Liver (tissue), 9 donors: ENCODE results near the gene PSAT1. TPM values are rescaled to one million over a fixed set of nuclear protein-coding genes. Genes with fewer than 3 reads are reported as not detected.

Experiments
- DNase-seq: peaks from one replicate; pipeline ENCODE4 v3.0.0-alpha.2; 2017; ENCODE audit warnings: low spot score
- H3K27ac ChIP-seq, 2 donors: one replicate each; pipeline ENCODE4 v1.7.0; 2013; ENCODE audit warnings: inconsistent platforms in 2 of 2, low read length in 2 of 2, control low read depth in 1 of 2, low read depth in 1 of 2, mild to moderate bottlenecking in 1 of 2
- H3K27me3 ChIP-seq, 4 donors: one replicate each; pipeline versions ENCODE4 v1.6.1 to v1.7.0; 2013; ENCODE audit warnings: low read length in 3 of 4, inconsistent platforms in 1 of 4, mild to moderate bottlenecking in 1 of 4, moderate library complexity in 1 of 4; ENCODE audit not compliant: control insufficient read depth in 4 of 4, insufficient read depth in 4 of 4
- H3K36me3 ChIP-seq, 4 donors: one replicate each; pipeline versions ENCODE4 v1.6.1 to v1.7.0; 2013; ENCODE audit warnings: low read length in 3 of 4, mild to moderate bottlenecking in 3 of 4, low read depth in 1 of 4, moderate library complexity in 1 of 4; ENCODE audit not compliant: control insufficient read depth in 4 of 4, insufficient read depth in 3 of 4
- H3K4me1 ChIP-seq, 4 donors: one replicate each; pipeline versions ENCODE4 v1.6.1 to v1.7.0; 2013; ENCODE audit warnings: low read length in 3 of 4, mild to moderate bottlenecking in 3 of 4, moderate library complexity in 1 of 4; ENCODE audit not compliant: control insufficient read depth in 4 of 4, insufficient read depth in 4 of 4
- H3K4me3 ChIP-seq, 3 donors: one replicate each; pipeline versions ENCODE4 v1.6.1 to v1.7.0; 2013; ENCODE audit warnings: low read length in 3 of 3, control low read depth in 1 of 3, low read depth in 1 of 3, mild to moderate bottlenecking in 1 of 3
- H3K9ac ChIP-seq, 2 donors: one replicate each; pipeline ENCODE4 v1.7.0; 2013; ENCODE audit warnings: low read length in 2 of 2, mild to moderate bottlenecking in 2 of 2, moderate library complexity in 2 of 2, control low read depth in 1 of 2, low read depth in 1 of 2
- H3K9me3 ChIP-seq, 4 donors: one replicate each; pipeline versions ENCODE4 v1.6.1 to v1.7.0; 2013; ENCODE audit warnings: low read length in 3 of 4; ENCODE audit not compliant: control insufficient read depth in 4 of 4
- EGR1 ChIP-seq, 2 donors: IDR thresholded peaks; 2 replicates each; pipeline ENCODE4 v1.6.1; 2016 to 2018; ENCODE audit warnings: antibody characterized with exemption in 2 of 2, low read depth in 2 of 2
- FOXA1 ChIP-seq: IDR thresholded peaks from 2 replicates; pipeline ENCODE4 v1.6.1; 2016; ENCODE audit warnings: antibody characterized with exemption
- FOXA2 ChIP-seq: IDR thresholded peaks from 2 replicates; pipeline ENCODE4 v1.6.1; 2016; ENCODE audit warnings: antibody characterized with exemption
- GABPA ChIP-seq, 2 donors: IDR thresholded peaks in 1 of 2; conservative IDR thresholded peaks in 1 of 2; 2 replicates each; pipeline ENCODE4 v1.6.1; 2016; ENCODE audit warnings: antibody characterized with exemption in 2 of 2, mild to moderate bottlenecking in 1 of 2, moderate library complexity in 1 of 2
- HNF4A ChIP-seq, 2 donors: conservative IDR thresholded peaks; 2 replicates each; pipeline ENCODE4 v1.6.1; 2016; ENCODE audit warnings: antibody characterized with exemption in 2 of 2, mild to moderate bottlenecking in 2 of 2
- HNF4G ChIP-seq: IDR thresholded peaks from 2 replicates; pipeline ENCODE4 v1.6.1; 2016; ENCODE audit warnings: antibody characterized with exemption
- NR2F2 ChIP-seq: IDR thresholded peaks from 2 replicates; pipeline ENCODE4 v1.6.1; 2016; ENCODE audit warnings: antibody characterized with exemption
- RAD21 ChIP-seq, 2 donors: IDR thresholded peaks; 2 replicates each; pipeline ENCODE4 v1.6.1; 2016; ENCODE audit warnings: antibody characterized with exemption in 2 of 2, mild to moderate bottlenecking in 2 of 2
- RXRA ChIP-seq, 2 donors: IDR thresholded peaks; 2 replicates each; pipeline ENCODE4 v1.6.1; 2017 to 2018; ENCODE audit warnings: antibody characterized with exemption in 2 of 2, mild to moderate bottlenecking in 1 of 2
- SP1 ChIP-seq: IDR thresholded peaks from 2 replicates; pipeline ENCODE4 v1.6.1; 2018; ENCODE audit warnings: antibody characterized with exemption, mild to moderate bottlenecking
- TAF1 ChIP-seq: conservative IDR thresholded peaks from 2 replicates; pipeline ENCODE4 v1.6.1; 2016; ENCODE audit warnings: antibody characterized with exemption, mild to moderate bottlenecking
- YY1 ChIP-seq: IDR thresholded peaks from 2 replicates; pipeline ENCODE4 v1.6.1; 2016; ENCODE audit warnings: antibody characterized with exemption, mild to moderate bottlenecking
- WGBS: extraction: QIAGEN DNeasy Blood & Tissue Kit; methylation state at CpG from one replicate; pipeline ENCODE4 v1.1.7; 2013; 5-methylcytosine and 5-hydroxymethylcytosine counted together
- polyA plus RNA-seq, 2 donors: library from polyadenylated mRNA; stranded (reverse) in 1 of 2; unstranded in 1 of 2; fragments of 200-250 nt in 1 of 2; fragments of >200 nt in 1 of 2; fragmentation: Nextera tagmentation in 1 of 2; extraction: Ambion mirVana in 1 of 2; gene quantifications; one replicate each; pipeline versions ENCODE4 v1.2.1 to v1.2.3, GENCODE V29; 2013 to 2015
- total RNA-seq, 2 donors: library from RNA; depleted of rRNA; stranded (reverse); fragments of >200 nt; gene quantifications; one replicate each; pipeline ENCODE4 v1.2.3, GENCODE V29; 2014
- TF ChIP-seq, protein P1 (sequence below): IDR thresholded peaks from 2 replicates; pipeline ENCODE4 v1.6.1; 2016; ENCODE audit warnings: antibody characterized with exemption
- TF ChIP-seq, protein P2 (sequence below): IDR thresholded peaks from 2 replicates; pipeline ENCODE4 v1.6.1; 2016; ENCODE audit warnings: antibody characterized with exemption
- TF ChIP-seq, protein P3 (sequence below): IDR thresholded peaks from 2 replicates; pipeline ENCODE4 v1.6.1; 2016; ENCODE audit warnings: antibody characterized with exemption, mild to moderate bottlenecking
- TF ChIP-seq, protein P4 (sequence below): fragments of 150-350 bp; IDR thresholded peaks from 2 replicates; pipeline ENCODE4 v1.5.1; 2017; ENCODE audit warnings: improper control_type of control experiment, low read depth, low read length; ENCODE audit not compliant: missing input control
- TF ChIP-seq, protein P5 (sequence below): IDR thresholded peaks from 2 replicates; pipeline ENCODE4 v1.6.1; 2016; ENCODE audit warnings: antibody characterized with exemption
- donor health status: healthy.
- donor health status: healthy.
- donor health status: healthy.
- donor health status: healthy.
- donor health status: healthy.

PSAT1 gene
- total and polyA plus RNA-seq, 4 donors: 28.0 to 156 (median 66.8) TPM

DNA sequence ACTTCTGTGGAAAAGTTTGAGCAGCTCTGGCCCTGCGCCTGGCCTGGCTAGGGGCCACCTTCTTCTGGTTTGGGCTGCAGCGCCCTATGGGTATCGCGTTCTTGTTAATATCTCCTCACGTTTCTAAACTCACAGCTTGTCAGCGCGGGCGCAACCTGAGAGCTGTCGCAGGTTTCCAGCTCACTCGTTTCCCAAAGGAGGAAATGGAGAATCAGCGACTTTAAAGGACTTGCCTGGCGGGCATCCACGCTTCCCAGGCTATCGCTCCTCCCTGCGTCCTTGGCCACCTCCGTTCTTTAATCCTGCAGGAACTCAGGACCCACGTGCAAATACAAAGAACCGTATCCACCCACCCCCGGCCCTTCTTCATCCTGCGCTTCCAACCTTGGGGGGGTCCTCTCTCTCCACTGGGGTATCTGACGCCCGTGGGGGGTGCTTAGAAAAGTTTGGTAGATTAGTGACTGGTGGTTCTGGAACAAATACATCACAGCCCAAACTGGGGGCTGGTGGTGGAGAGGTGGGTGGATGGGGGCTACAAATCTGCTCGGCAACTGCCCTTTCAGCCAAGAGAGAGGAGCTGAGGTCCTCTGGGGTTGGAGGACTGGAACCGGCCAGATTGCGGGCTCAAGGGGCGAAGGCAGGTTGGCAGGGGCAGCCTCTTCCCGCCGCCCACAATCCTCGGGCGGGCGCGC, 578 bp upstream of the PSAT1 start (continued):
- TF ChIP-seq, protein P1, sequence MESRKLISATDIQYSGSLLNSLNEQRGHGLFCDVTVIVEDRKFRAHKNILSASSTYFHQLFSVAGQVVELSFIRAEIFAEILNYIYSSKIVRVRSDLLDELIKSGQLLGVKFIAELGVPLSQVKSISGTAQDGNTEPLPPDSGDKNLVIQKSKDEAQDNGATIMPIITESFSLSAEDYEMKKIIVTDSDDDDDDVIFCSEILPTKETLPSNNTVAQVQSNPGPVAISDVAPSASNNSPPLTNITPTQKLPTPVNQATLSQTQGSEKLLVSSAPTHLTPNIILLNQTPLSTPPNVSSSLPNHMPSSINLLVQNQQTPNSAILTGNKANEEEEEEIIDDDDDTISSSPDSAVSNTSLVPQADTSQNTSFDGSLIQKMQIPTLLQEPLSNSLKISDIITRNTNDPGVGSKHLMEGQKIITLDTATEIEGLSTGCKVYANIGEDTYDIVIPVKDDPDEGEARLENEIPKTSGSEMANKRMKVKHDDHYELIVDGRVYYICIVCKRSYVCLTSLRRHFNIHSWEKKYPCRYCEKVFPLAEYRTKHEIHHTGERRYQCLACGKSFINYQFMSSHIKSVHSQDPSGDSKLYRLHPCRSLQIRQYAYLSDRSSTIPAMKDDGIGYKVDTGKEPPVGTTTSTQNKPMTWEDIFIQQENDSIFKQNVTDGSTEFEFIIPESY: no peak

DNA sequence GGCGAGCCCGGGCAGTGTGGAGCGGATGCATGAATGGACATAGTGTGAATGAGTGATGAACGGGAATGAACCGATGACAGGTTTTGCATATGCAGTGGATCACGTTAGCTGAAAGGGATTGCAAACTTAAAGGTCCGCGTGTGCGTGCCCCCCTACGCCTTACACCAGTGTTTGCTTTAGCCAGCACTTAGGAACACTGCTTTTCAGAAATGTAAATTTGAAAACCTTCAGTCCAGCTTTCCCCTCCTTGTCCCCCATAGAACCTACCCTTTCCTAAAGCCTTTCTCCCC, 692 bp downstream of the PSAT1 start:
- DNase-seq: no peak
- Histone ChIP-seq H3K36me3 (peaks cover 0 to 1% (median 0%) of the 10 kb centered on the region in 4 donors), H3K9ac (peak overlapping the region; percentile 10 to 55), H3K4me1 (peaks cover 8 to 70% (median 37%) of the 10 kb centered on the region in 4 donors), H3K27me3 (no peaks in the 10 kb centered on the region), H3K9me3 (no peaks in the 10 kb centered on the region), H3K27ac (peak overlapping the region; percentile 69 to 79), H3K4me3 (peak overlapping the region; percentile 70 to 83 (median 80))
- 1% methylated on average over 10 of the region's 10 CpGs for WGBS
- no peak for TF ChIP-seq TAF1
- no peak for TF ChIP-seq NR2F2
- no peak for TF ChIP-seq FOXA1
- no peak for TF ChIP-seq FOXA2
- TF ChIP-seq YY1: no peak
- TF ChIP-seq, protein P2, sequence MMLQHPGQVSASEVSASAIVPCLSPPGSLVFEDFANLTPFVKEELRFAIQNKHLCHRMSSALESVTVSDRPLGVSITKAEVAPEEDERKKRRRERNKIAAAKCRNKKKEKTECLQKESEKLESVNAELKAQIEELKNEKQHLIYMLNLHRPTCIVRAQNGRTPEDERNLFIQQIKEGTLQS: no peak
- TF ChIP-seq HNF4G: no peak
- TF ChIP-seq SP1: no peak
- TF ChIP-seq, protein P3, sequence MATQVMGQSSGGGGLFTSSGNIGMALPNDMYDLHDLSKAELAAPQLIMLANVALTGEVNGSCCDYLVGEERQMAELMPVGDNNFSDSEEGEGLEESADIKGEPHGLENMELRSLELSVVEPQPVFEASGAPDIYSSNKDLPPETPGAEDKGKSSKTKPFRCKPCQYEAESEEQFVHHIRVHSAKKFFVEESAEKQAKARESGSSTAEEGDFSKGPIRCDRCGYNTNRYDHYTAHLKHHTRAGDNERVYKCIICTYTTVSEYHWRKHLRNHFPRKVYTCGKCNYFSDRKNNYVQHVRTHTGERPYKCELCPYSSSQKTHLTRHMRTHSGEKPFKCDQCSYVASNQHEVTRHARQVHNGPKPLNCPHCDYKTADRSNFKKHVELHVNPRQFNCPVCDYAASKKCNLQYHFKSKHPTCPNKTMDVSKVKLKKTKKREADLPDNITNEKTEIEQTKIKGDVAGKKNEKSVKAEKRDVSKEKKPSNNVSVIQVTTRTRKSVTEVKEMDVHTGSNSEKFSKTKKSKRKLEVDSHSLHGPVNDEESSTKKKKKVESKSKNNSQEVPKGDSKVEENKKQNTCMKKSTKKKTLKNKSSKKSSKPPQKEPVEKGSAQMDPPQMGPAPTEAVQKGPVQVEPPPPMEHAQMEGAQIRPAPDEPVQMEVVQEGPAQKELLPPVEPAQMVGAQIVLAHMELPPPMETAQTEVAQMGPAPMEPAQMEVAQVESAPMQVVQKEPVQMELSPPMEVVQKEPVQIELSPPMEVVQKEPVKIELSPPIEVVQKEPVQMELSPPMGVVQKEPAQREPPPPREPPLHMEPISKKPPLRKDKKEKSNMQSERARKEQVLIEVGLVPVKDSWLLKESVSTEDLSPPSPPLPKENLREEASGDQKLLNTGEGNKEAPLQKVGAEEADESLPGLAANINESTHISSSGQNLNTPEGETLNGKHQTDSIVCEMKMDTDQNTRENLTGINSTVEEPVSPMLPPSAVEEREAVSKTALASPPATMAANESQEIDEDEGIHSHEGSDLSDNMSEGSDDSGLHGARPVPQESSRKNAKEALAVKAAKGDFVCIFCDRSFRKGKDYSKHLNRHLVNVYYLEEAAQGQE: no peak
- TF ChIP-seq HNF4A (conservative IDR thresholded peaks at IDR 0.05): no peak

DNA sequence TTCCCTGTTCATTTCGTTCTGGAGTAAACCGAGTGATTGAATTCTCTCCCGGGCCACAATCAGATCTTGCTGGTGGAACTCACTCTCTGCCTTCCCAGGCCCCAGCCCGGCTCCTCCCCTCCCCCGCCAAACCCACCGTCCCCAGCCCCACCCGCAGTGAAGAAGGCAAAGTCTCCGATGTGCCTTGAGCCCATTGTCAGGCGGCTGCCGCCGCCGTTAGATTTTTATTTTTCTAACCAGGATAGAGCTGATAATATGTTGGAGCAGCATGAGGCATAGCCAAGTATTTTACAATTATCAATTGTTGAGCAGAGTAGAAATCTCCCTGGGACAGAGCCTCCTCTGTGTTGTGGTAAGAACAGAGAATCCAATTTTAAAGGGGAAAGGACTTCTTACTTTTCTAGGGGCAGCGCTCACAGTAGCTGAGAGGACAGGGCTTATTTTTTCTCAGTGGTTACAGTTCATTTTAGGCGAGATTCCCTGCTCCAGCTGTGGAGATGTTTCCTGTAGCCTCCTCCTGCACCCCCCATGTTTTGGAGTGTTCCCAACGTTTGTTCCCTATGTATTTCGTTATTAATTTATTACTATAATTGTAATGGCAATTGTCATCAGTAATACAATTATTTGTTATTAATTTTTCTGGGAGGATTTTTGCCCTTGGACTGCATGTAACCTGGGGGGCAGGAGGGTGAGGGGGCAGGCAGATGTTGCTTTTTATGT, 1.3 kb downstream of the PSAT1 start:
- peak; percentile 43 for DNase-seq
- Histone ChIP-seq H3K4me1 (peaks cover 7 to 68% (median 38%) of the 10 kb centered on the region in 4 donors), H3K9ac (peak overlapping the region; percentile 3 to 75), H3K27ac (peak overlapping the region; percentile 69 to 79), H3K27me3 (no peaks in the 10 kb centered on the region), H3K4me3 (peak overlapping the region; percentile 70 to 83 (median 80)), H3K36me3 (peaks cover 0 to 1% (median 0%) of the 10 kb centered on the region in 4 donors), H3K9me3 (no peaks in the 10 kb centered on the region)
- 4% methylated on average over 16 of the region's 16 CpGs for WGBS
- TF ChIP-seq, protein P4, sequence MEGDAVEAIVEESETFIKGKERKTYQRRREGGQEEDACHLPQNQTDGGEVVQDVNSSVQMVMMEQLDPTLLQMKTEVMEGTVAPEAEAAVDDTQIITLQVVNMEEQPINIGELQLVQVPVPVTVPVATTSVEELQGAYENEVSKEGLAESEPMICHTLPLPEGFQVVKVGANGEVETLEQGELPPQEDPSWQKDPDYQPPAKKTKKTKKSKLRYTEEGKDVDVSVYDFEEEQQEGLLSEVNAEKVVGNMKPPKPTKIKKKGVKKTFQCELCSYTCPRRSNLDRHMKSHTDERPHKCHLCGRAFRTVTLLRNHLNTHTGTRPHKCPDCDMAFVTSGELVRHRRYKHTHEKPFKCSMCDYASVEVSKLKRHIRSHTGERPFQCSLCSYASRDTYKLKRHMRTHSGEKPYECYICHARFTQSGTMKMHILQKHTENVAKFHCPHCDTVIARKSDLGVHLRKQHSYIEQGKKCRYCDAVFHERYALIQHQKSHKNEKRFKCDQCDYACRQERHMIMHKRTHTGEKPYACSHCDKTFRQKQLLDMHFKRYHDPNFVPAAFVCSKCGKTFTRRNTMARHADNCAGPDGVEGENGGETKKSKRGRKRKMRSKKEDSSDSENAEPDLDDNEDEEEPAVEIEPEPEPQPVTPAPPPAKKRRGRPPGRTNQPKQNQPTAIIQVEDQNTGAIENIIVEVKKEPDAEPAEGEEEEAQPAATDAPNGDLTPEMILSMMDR: no peak
- TF ChIP-seq NR2F2 (no peak), GABPA (IDR thresholded peaks at IDR 0.05 in 1 of 2, conservative IDR thresholded peaks at IDR 0.05 in 1 of 2) (no peak), RXRA (IDR thresholded peaks at IDR 0.05) (no peak), YY1 (no peak), FOXA1 (no peak), RAD21 (IDR thresholded peaks at IDR 0.05) (no peak), TAF1 (no peak), EGR1 (IDR thresholded peaks at IDR 0.05; ENCODE audit: low read depth in 2 of 2) (no peak)
- TF ChIP-seq, protein P2: no peak
- TF ChIP-seq, protein P3: no peak
- TF ChIP-seq, protein P5, sequence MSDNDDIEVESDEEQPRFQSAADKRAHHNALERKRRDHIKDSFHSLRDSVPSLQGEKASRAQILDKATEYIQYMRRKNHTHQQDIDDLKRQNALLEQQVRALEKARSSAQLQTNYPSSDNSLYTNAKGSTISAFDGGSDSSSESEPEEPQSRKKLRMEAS: no peak
